ENCODE measurements around the gene OCA2. TPM values are rescaled to one million over a fixed set of nuclear protein-coding genes. Genes with fewer than 3 reads are reported as not detected.

OCA2 gene
- total RNA-seq, 1 donor from 2014 or later, result 0.25 TPM

DNA sequence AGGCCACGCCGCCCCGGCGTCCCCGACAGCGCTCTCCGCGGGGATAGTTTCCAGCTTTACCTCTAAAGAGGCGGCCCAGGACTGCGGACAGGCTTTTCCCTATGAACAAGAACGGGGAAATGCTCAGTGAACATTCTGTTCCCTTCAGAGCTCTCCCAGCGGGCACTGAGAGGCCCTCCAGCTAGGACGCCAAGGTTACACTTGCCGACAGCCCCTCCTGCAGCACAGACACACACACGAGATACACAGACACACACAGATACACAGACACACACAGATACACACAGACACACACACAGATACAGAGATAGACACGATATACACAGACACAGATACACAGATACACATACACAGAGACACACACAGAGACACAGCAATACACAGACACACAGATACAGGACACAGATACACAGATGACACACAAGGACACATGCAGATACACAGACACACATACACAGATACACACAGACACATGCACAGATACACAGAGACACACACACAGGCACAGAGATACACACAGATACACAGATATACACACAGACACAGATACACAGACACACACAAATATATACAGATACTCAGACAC, 533 bp upstream of the OCA2 start:
- H3K36me3 ChIP-seq, result no peaks in the 10 kb centered on the region
- H3K9me3 ChIP-seq, result no peaks in the 10 kb centered on the region
- H3K4me1 ChIP-seq, result peaks cover 43% of the 10 kb centered on the region
- H3K4me3 ChIP-seq, result peak overlapping the region; percentile 21 to 29
- no peaks in the 10 kb centered on the region for H3K27me3 ChIP-seq
- peak overlapping the region; percentile 50 for H3K27ac ChIP-seq
- TF ChIP-seq POLR2A (IDR thresholded peaks at IDR 0.05), result no peak
- intact Hi-C loops (cut with DNase I), result no loop called here
- DNase-seq (ENCODE audit: extremely low spot score in 2 of 2), result peak; percentile 52 to 82

DNA sequence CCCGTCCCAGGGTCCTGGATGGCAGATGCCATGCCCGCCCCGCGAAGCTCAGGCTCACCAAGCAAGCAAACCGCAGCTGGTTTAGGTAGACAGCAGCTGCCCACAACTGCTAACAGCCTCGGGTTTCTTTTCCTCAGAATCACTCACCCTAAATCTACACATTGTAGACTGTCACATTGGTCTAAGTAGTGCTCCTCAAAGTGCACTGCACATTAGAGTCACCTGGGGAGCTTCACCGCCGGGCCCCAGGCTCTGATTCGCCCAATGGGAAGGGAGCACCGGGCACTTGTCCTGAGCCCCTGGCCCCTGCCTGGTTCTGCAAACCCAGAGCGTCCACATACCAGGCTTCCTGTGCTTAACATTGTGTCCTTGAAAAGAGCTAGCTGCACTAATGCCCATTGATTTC, 752 bp downstream of the OCA2 start:
- peak; percentile 77 to 87 for DNase-seq (ENCODE audit: extremely low spot score in 2 of 2)
- Histone ChIP-seq H3K36me3 (no peaks in the 10 kb centered on the region), H3K9me3 (no peaks in the 10 kb centered on the region), H3K4me1 (peaks cover 47% of the 10 kb centered on the region), H3K4me3 (no peak overlapping the region), H3K27ac (no peak overlapping the region), H3K27me3 (no peaks in the 10 kb centered on the region)
- intact Hi-C loops (cut with DNase I), result no loop called here
- TF ChIP-seq, protein P1, sequence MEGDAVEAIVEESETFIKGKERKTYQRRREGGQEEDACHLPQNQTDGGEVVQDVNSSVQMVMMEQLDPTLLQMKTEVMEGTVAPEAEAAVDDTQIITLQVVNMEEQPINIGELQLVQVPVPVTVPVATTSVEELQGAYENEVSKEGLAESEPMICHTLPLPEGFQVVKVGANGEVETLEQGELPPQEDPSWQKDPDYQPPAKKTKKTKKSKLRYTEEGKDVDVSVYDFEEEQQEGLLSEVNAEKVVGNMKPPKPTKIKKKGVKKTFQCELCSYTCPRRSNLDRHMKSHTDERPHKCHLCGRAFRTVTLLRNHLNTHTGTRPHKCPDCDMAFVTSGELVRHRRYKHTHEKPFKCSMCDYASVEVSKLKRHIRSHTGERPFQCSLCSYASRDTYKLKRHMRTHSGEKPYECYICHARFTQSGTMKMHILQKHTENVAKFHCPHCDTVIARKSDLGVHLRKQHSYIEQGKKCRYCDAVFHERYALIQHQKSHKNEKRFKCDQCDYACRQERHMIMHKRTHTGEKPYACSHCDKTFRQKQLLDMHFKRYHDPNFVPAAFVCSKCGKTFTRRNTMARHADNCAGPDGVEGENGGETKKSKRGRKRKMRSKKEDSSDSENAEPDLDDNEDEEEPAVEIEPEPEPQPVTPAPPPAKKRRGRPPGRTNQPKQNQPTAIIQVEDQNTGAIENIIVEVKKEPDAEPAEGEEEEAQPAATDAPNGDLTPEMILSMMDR (IDR thresholded peaks at IDR 0.05), result no peak
- TF ChIP-seq POLR2A (IDR thresholded peaks at IDR 0.05), result no peak
- TF ChIP-seq POLR2AphosphoS5 (IDR thresholded peaks at IDR 0.05; ENCODE audit: insufficient read depth in 1 of 2, low read depth in 1 of 2), result no peak

DNA sequence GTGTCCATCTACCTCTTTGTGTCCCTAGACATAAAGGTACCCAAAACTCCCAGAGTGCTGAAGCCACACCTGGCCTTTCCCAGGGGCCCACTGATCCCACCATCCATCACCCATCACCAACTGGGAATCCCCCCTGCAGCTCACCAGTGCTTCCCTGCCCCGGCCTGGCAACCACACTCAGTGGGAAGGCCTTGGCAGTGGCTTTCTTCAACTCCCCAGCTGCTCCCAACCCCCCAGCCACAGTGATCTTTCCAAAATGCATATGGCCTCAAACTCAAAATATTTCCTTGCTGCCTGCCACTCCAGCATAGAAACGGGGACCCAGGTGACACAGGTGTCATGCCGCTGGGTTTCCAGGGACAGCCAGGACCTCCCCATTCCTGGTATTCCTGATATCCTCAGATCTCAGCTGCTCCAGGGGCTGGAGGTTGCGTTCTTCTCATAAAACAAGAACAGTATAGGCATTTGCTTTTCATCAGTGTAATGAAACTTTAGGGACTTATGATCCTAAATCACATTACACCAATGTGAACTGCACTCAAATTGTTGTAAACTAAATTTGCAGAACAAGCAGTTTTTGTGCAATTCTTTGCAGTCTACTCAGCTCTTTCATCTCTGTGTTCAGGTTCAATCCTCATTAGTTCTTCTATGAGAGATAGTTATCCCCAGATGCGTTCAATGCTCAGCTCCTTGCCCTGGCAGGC, 1.3 kb downstream of the OCA2 start:
- H3K36me3 ChIP-seq, result no peaks in the 10 kb centered on the region
- TF ChIP-seq POLR2AphosphoS5 (IDR thresholded peaks at IDR 0.05; ENCODE audit: insufficient read depth in 1 of 2, low read depth in 1 of 2) (no peak), POLR2A (IDR thresholded peaks at IDR 0.05) (no peak)
- TF ChIP-seq, protein P1 (IDR thresholded peaks at IDR 0.05), result no peak
- no peaks in the 10 kb centered on the region for H3K27me3 ChIP-seq
- H3K9me3 ChIP-seq, result no peaks in the 10 kb centered on the region
- peaks cover 47% of the 10 kb centered on the region for H3K4me1 ChIP-seq
- intact Hi-C loops (cut with DNase I), result no loop called here
- no peak overlapping the region for H3K4me3 ChIP-seq
- H3K27ac ChIP-seq, result no peak overlapping the region
- peak; percentile 64 to 72 for DNase-seq (ENCODE audit: extremely low spot score in 2 of 2)

DNA sequence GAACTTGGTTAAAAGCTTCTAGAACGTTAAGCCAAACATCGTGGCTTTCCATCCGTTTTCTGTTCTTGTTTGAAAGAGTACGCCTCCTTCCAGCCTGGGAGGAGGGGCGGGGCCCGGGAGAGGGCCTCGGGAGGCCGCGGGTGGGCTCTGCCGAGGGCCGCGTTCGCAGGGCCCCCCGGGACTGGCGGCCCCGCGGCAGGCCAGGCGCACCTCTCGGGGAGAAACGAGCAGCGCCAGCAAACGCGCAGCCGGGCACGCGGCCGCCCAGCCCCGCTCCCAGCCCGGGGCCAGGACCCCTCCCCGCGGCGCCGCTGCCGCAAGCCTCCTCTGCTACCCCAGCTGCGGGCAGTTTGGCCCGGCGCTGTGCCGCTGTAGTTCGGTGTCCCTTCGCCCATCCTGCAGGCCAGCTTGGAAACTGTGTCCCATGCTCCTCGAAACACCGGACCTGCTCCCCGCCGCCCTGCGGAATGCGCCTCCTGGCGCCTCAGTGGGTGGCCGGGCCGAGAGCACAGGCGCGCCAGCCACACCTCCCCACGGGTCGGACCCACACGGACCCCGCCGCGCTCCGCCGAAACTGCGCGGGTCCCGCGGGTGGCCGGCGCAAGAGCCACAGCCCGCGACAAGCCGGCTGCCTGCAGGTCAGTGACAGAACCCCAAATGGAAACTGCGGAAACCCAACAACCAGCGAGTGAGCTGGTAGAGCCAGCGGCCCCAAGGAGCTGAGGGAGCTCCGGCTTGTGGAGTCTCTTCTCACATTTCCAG, 2.3 kb downstream of the OCA2 start:
- Histone ChIP-seq H3K36me3 (no peaks in the 10 kb centered on the region), H3K27ac (peak overlapping the region; percentile 54), H3K4me1 (peaks cover 47% of the 10 kb centered on the region), H3K4me3 (peak overlapping the region; percentile 41 to 52), H3K27me3 (no peaks in the 10 kb centered on the region), H3K9me3 (no peaks in the 10 kb centered on the region)
- DNase-seq (ENCODE audit: extremely low spot score in 2 of 2), result peak; percentile 79 to 84
- TF ChIP-seq, protein P1 (IDR thresholded peaks at IDR 0.05), result no peak
- no peak for TF ChIP-seq POLR2AphosphoS5 (IDR thresholded peaks at IDR 0.05; ENCODE audit: insufficient read depth in 1 of 2, low read depth in 1 of 2)
- TF ChIP-seq POLR2A (IDR thresholded peaks at IDR 0.05), result no peak
- intact Hi-C loops (cut with DNase I), result no loop called here

DNA sequence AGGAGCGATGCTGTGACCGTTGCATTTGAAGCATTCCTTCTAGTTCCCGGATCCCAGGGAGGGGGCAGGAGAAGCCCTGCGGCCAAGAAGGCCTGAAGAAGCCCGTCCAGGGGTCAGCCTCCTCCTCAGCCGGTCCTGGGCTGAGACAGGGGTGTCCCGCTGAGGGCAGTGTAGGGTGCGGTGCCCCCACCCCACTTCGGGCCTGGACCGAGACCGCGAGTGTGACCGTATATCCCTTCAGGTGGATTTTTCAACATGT, 2.8 kb downstream of the OCA2 start:
- intact Hi-C loops (cut with DNase I), result no loop called here

More for the DNA sequence above, 2.8 kb downstream of the OCA2 start:
- peak overlapping the region; percentile 54 for H3K27ac ChIP-seq
- peaks cover 3% of the 10 kb centered on the region for H3K9me3 ChIP-seq
- peak overlapping the region; percentile 41 to 52 for H3K4me3 ChIP-seq
- no peaks in the 10 kb centered on the region for H3K27me3 ChIP-seq
- H3K36me3 ChIP-seq, result no peaks in the 10 kb centered on the region
- no peak for DNase-seq (ENCODE audit: extremely low spot score in 2 of 2)
- peaks cover 47% of the 10 kb centered on the region for H3K4me1 ChIP-seq
- no peak for TF ChIP-seq POLR2AphosphoS5 (IDR thresholded peaks at IDR 0.05; ENCODE audit: insufficient read depth in 1 of 2, low read depth in 1 of 2)
- TF ChIP-seq, protein P1 (IDR thresholded peaks at IDR 0.05), result no peak
- TF ChIP-seq POLR2A (IDR thresholded peaks at IDR 0.05), result no peak

Measured in vagina (tissue), 2 donors.